ENCODE data around the gene AHRR. TPM values are rescaled to one million over a fixed set of nuclear protein-coding genes. Genes with fewer than 3 reads are reported as not detected.
A peak's percentile ranks its signal among the peaks of the same experiment; 100 is the strongest.

The AHRR gene
- total RNA-seq, 1 experiment from 2014 or later = 3.0 TPM

DNA sequence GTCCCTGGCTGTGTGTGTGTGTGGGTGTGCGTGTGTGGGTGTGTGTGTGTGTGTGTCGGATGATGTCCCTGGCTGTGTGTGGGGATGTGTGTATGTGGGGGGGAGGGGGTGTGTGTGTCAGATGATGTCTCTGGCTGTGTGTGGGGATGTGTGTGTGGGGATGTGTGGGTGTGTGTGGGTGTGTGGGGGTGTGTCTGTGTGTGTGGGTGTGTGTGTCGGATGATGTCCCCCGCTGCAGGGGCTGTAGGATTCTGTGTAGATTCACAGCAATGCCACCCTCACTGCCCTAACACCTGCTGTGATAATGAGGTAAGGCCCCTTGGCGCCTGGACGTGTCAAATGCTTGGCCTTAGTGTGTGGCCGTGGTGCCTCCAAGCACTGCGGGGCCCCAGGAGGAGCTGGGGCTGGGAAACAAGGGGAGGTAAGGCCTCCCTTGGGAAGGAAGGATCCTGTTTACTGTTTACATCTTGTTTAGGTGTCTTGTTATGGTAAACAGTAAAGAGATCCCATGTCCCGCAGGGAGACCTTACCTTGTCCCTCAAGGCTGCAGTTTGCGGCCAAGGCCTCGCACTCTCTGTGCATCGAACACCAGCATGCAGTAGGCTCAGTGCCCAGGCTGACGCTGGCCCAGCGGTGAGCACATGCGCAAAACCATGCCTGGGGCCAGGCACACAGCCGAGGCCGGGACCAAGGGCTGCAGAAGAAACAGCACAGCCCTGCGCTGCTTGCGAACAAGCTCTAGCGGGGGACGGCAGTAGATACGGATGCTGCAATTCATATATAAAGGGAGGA, 24.1 kb downstream of the AHRR start:
- no peak for DNase-seq (ENCODE audit: low spot score)

DNA sequence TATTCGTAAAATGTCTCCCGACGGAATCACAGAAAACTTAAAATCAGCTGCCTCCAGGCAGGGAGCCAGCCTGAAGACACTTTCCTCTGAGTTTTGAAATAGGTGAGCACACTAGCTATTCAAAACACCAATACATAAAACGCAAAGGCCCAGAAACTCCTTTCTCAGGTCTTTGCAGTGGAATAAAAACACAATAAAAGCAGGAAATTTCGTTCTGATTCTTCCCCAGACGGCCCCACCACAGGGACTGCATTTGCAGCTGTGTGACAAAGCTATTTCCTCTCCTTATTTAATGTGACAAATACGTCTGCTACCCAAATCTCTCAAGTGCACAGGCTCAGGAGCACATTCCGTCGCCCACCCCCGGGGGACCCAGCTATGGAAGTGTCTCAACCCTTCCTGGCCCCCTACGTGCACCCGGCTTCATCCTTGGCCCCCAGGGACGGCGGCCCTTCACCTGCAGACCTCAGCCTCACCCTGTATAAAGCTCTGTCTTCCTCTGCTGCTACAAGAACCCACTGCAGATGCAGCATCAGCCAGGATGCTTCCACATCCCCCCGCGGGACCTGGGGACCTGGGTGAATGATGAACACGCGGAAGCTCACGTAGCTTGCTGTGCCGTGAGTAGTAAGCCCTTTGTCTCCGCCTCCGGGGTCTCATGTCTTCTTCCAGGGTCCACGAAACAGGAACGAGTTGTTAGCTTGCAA, 24.9 kb downstream of the AHRR start:
- DNase-seq (ENCODE audit: low spot score) = no peak

DNA sequence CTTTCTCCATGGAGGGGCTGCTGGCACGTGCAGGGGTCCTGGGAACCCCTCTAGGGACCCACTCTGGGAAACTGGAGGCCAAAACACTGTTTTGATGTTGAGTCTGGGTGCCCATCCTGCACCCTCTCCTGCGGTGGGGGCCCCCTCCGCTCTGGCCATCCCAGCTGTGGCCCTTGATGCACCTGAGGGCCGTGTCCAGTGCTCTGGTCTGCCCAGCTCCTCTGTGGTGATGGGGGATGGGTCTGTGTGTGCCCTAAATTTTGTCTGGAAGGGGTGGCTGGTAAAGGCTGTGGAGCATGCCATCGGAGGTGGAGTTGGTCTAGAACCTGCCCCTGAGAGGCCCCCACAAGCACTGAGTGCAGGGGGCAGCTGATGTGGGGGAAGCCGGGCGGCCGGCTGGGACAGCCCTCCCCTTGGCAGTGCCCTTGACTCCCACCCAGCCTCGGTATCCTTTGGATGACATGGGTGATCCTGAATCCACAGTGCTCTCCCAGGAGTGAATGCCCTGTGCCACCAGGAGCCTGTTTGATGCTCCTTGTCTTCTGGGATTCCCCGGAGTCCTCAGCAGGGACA, 26.3 kb downstream of the AHRR start:
- no peak for DNase-seq (ENCODE audit: low spot score)

DNA sequence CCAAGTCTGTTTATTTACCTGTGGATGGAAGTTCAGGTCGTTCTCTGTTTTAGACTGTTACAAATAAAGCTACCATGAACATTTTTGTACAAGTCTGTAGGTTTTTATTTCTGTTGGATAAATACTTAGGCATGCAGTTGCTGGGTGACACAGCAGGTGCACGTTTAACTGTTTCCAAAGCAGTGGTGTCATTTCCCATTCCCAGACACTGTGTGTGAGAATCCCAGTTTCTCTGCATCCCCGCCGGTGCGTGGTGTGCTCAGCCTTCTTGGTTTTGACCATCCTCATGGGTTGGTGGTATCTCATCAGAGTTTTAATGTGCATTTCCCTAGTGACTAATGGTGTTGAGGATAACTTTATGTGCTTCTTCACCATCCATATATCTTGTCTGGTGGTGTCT, 27.2 kb downstream of the AHRR start:
- DNase-seq (ENCODE audit: low spot score) = no peak

DNA sequence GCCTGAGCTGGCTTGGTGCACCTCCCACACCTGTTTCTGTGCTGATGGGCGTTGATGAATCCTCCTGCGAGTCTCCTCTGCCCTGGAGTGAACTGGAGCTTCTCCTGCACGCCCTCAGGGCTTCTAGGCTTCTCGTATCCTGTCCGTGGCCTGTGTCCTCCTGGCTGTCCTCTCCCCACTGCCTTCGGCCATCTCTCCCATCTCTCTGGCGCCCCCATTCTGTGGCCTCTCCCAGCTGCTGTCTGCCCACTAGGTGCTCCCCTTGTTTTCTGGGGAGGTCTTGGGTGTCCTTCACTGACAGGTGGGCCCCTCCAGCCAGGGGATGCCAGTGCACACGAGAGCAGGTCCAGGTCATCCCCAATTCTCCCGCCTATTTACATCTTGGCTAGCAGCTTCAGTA, 28.8 kb downstream of the AHRR start:
- DNase-seq (ENCODE audit: low spot score) = peak; percentile 23

DNA sequence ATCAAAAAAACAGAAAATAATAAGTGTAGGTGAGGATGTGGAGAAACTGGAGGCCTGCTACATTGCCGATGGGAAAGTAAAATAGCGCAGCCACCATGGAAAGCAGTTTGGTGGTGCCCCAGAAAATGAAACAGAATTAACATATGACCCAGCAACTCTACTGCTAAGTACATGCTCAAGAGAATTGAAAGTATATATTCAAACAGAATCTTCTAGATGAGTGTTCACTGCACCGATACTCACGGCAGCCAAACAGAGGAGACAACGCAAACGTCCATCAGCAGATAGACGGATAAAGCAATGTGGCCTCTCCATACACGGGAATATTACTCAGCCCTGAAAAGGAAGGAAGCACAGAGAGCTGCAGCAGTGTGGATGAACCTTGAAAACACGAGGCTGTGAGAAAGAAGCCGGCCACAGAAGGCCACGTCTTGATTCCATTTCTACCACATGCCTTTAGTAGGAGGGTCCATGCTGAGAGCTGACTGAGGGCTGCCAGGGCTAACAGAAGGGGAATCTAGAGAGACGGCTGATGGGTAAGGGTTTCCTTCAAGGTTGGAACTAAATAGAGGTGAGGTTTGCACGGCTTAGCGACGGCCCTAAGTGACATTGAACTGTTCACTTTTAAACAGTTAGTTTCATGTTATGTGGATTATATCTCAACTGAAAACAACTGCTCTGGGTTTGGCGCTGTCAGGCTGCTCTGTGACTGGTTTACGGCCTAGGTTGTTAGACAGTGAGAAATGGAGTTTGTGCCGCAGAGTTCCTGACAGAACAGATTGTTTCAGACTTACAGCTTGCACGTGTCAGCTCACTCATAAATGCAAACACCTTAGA, 29.8 kb downstream of the AHRR start:
- no peak for DNase-seq (ENCODE audit: low spot score)

DNA sequence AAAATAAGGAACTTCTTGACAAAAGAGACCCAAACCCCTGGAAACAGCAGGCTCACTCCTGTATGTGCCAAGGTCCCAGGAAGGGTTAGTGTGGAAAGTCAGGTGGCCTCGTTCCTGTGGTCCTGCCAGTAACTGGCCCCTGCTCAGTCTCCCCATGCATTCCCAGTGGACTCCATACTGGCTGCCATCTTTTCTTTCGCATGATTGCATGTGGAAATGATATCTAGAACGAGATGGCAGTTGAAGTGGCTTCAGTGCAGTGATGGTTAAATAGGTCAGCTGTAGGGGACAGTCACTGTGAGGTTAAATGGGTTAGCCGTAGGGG, 30.4 kb downstream of the AHRR start:
- DNase-seq (ENCODE audit: low spot score) = no peak

DNA sequence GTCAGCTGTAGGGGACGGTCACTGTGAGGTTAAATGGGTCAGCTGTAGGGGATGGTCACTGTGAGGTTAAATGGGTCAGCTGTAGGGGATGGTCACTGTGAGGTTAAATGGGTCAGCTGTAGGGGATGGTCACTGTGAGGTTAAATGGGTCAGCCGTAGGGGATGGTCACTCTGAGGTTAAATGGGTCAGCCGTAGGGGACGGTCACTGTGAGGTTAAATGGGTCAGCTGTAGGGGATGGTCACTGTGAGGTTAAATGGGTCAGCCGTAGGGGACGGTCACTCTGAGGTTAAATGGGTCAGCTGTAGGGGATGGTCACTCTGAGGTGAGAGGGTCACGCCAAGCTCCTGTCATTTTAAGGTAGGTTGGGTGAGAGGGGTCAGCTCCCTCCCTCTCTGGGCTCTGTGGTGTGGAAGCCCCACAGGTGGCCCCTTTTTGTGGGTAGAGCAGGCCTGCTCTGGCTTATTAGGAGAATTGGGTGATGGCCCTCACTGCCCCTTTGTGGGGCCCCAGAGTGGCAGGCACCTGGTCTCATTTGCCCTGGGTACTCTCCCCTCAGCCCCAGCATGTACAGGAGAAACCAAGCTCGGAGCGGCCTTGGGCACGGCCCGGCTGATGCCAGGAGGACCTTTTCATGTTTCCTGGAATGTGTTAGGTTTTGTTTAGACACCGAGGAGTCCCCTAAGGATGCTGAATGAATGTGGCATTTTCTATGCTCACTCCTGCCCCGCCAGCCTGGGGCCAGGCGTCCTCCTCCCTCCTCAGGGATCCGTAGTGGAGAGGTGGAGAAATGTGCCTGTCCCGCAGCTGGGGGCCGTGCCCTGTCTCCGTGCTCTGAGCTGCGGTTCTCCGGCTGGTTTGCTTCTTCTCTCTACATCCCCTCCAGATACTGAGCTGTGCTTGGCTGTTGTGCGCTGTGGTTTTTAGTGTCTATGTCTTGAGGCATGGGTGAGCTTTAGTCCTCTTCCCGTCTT, 31.4 kb downstream of the AHRR start:
- no peak for DNase-seq (ENCODE audit: low spot score)

DNA sequence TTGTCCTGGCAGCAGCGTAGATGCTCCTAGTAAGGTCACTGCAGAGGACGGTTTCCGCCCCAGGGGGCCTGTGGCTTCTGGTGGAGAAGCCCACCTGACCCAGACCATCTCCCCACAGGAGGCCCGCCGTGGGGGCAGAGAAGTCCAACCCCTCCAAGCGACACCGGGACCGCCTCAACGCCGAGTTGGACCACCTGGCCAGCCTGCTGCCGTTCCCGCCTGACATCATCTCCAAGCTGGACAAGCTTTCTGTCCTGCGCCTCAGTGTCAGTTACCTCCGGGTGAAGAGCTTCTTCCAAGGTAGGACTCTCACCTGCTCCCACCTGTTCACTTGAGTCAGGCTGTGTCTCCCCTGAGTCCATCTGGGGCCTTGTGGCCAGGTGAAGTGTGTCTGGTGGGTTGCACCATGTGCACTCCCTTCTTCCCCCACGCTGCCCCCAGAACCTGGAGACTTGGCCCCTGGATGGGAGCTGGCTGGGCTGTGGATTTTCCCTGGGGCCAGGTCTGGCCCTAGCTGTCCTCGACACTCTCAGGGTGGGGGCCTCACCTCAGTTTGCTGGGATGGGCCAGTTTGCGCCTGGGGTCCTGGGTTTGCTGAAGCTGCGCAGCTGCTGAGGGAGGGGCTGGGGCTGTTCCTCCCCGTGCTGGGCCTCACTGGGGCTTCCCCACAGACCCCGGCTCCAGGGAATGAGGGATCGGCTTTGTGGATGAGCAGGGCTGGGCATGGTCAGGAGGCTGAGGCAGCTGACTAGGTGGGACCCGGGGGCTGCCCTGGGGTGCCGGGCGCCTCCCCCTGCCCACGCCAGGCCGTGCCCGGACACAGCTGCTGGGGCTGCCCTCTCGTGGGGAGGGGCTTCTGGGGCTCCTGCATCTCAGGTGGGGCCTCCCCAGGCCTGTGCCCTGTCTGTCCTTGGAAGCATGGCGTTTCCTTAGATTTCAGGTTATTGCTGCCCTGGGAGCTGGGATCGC, 32.4 kb downstream of the AHRR start:
- DNase-seq (ENCODE audit: low spot score) = no peak

DNA sequence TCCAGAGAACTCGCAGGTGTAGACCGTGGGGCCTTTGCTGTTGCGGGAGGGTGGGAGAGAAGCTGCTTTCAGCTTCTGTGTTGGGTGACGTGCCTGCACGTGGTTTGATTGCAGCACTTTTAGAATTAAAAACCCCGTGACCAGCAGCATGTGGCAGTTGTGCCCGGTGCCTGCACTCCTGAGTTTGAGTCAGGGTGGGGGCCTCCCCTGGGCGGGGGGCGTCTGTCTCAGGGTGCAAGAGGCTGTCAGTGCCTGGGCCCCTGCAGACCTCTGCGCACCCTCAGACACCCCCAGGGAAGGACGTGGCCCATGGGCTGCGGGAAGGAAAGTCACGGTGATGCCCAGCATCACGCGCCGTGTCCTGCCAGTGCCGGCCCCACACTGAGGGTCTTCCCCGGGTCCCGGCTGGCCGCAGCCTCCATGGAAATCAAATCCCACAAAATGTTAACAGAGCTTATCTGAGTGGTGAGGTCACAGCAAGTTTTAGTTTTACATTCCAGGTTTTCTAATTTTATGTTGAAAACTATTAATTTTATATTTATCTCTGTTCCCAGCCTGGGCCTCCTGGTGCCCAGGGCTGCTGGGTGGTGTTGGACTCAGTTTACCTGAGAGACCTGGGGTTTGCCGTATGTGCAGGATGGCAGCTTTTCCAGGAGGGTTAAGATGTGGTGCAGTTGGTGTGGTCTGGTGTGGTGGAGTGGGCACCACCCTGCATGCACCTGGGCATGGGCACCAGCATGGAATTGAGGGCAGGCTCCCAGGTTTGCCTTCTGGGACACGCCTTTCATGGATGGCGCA, 33.3 kb downstream of the AHRR start:
- no peak for DNase-seq (ENCODE audit: low spot score)

DNA sequence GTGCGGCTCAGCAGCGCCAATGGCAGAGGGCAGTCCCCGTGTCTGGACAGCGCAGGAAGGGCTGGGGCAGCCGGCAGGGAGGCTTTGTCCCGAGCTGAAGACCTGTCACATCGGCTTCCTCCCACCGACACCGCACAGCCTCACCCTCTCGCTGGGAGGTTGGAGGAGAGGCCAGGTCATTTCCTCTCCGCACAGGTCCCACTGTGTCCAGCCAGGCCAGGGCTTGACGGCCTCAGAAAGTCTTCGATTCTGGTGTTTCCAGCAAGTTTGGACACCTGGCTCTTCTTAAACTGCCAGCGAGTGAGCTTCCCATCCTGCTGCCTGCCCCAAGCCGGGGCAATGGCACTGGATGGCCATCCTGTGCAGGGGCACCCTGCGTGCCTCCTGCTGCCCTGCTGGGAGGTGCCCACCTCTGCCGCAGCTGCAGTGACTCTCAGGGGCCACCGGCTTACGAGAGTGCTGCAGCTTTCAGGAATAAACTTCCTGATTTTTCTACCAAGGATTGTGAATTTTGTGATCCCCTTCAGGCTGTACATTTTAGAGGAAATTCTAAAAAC, 33.9 kb downstream of the AHRR start:
- DNase-seq (ENCODE audit: low spot score) = no peak

DNA sequence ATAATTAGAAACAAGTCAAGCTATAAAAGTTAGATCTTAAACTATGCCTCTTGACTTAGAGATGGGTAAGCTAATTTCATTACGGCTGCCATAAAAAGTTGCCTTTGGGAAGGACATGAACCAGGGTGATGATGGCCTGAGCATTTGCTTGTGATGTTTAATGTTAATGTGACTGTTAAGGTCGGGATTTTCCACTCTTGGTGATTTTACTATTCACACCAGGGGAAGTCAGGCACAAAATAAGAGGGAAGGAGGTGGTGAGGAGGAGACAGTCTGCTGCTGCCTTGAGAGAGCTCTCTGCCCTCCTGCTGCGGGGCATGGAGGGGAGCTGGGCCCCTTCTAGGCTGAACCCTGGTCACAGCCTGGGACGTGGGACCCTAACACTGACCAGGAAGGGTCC, 34.4 kb downstream of the AHRR start:
- DNase-seq (ENCODE audit: low spot score) = no peak

DNA sequence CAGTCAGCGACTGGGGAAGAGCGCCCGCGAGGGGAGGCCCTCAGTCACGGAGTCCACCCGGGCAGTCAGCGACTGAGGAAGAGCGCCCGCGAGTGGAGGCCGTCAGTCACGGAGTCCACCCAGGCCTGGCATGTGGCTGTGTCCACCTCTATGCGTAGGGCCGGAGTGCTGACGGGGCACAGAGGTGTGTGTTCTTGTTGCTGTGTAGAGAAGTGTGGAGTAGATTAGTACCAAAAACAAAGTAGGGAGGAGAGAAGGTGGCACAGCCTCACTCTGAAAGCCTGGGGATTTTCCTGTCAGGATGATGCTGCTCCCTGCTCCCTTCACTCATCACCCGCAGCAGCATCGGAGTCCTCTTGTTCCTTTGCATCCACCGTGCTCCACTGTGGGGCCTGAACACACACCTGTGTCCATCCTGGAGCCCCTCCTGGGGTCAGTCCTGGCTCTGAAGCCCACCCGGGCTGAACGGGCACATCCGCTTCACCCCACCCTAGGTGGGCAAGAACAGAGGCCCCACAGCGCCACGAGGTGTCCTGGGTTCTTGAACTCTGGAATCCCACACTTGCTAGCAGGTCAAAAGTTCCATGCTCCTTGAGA, 37.9 kb downstream of the AHRR start:
- DNase-seq (ENCODE audit: low spot score) = no peak

DNA sequence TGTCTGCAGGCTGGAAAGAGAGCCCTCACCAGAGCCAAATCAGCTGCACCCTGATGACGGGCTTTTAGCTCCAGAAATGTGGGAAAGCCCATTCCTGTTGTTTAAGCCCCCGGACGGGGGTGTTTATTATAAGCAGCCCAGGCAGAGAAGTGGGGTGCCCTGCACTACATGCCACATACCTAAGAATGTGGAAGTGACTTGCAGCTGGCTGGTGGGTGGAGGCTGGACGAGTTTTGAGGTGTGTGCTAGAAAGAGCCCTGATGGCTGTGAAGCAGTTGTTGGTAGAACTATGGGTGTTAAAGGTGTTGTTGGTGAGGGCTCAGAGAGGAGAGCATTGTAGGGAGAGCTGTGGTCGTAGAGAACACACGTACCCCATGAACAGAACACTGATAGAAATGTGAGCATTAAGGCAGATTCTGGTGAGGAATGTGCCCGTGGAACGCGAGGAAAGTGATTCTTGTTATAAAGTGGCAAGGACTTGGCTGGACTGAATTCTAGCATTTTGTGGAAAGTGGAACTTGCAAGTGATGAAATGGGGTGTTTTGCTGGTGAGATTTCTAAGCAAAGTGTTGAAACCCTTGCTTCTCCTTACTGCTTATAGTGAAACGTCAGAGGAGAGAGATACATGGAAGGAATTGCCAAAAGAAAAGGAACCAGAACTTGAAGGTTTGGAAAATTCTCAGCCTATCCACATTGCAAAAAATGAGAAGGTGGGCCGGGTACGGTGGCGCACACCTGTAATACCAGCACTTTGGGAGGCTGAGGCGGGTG, 38.9 kb downstream of the AHRR start:
- no peak for DNase-seq (ENCODE audit: low spot score)

DNA sequence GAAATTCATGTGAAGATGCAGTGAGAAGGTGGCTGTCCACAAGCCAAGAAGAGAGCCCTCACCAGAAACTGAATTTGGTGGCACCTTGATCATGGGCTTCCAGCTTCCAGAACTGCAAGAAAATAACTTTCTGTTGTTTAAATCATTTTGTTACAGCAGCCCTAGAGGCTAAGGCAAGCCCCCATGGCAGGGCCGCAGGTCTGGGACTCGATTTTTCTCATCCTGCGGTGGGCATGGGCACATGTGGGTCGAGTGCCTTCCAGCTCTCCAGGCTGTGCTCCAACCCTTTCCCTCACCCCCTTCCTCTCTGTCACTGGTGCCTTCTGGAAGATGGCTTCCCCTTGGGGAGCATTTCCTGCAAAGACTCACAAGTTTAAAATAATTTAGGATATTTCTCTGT, 40.7 kb downstream of the AHRR start:
- DNase-seq (ENCODE audit: low spot score) = no peak

DNA sequence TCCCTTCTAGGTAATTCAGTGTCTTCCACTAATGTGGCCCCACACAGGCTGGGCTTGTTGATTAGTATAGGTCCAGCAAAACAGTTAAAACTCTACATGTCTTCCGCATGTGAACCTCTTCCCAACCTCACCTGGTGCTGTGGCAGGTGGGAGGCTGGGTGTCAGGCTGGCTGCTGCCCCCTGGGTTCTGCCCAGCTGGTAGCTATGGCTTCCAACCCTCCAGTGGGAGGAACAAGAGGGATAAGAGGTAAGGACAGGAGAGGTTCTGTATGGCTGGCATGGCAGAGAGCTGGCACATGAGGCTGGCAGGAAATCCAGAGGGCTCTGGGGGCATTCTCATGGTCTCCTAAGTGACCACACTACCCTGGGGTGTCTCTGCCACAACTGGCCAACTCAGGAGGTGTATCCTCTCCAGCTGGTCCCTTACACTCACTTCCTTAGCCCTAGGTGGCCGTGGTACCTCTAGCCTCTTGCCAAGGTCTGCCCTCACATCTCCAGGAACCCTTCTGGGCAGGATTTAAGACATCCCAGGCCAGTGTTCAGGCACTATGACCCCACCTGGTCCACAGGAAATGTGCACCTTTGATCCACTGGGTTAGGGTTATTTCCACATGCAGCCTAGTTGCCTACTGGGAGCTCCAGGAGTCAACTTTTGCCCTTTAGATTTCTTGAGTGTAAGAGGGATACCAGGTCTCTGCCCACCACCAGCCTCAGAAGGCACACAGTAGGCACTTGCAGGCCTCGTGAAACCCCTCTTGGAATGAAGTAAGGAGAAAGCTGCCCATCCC, 41.7 kb downstream of the AHRR start:
- no peak for DNase-seq (ENCODE audit: low spot score)

DNA sequence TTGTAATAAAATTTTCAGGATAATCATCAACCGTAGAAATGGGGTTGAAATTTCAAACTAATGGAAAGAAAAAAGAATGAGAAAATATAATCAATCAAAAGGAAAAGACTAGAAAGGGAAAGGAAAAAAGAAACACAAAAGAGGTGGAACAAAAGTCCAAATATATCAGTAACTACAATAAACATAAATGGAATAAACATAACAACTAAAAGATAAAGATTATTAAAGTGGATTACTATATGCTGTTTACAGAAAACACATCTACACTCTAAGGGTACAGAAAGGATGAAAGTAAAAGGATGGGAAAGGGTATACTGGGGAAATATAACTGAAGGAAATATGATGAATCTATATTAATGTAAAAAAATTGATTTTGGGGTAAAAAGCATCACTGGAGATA, 43.0 kb downstream of the AHRR start:
- no peak for DNase-seq (ENCODE audit: low spot score)
